ENCODE data around the gene COL6A3. TPM values are rescaled to one million over a fixed set of nuclear protein-coding genes. Genes with fewer than 3 reads are reported as not detected.

COL6A3 gene
- total and polyA plus RNA-seq, 9 of the 15 experiments (the other 6 are each of a cell fraction or from before 2014, with no cell fraction given): 0.07 to 4.1 (median 1.5) TPM

GRCh38 chr2:237418300-237418699 lies 4.3 kb upstream of the COL6A3 start:
- no TSS peak for BruUV-seq (replicated peaks)
- intact Hi-C loops (cut with micrococcal nuclease) (no loop called here), in situ Hi-C loops (cut with MboI) (no loop called here)
- 0% methylated on average over 2 of the region's 3 CpGs for WGBS (ENCODE audit: insufficient coverage, low coverage, missing lambda C conversion rate)
- no peak overlapping the region for H2AFZ ChIP-seq (ENCODE audit: low read depth, low read length)
- H3K27ac ChIP-seq (ENCODE audit: extremely low read depth, low read depth, low read length): no peak overlapping the region
- H3K79me2 ChIP-seq (ENCODE audit: control insufficient read depth, insufficient read depth, low read length): no peaks in the 10 kb centered on the region
- no peaks in the 10 kb centered on the region for H3K9me3 ChIP-seq (replicated peaks; ENCODE audit: control insufficient read depth, insufficient read depth, low read depth, low read length)
- no peak overlapping the region for H3K9ac ChIP-seq (ENCODE audit: insufficient read depth in 1 of 2, low read depth in 2 of 2, low read length in 2 of 2)
- ATAC-seq: no peak
- H3K4me2 ChIP-seq (ENCODE audit: insufficient read depth, low read length): no peak overlapping the region
- ChIA-PET CTCF (ENCODE audit: low intra/inter-chr PET ratio) (no interaction called here), POLR2A (no interaction called here)
- no peak for DNase-seq (ENCODE audit: extremely low read depth in 1 of 4, low spot score in 3 of 4)
- 0 out of 5 replicates have a peak, but pooled peaks cover 0 to 3% of the 10 kb centered on the region in 2 experiments for H3K4me1 ChIP-seq (replicated peaks in 1 of 2; ENCODE audit: control insufficient read depth in 2 of 2, insufficient read depth in 2 of 2, low read length in 2 of 2)
- no peaks in the 10 kb centered on the region; the same call in 1 of the 2 replicates for H4K20me1 ChIP-seq (replicated peaks; ENCODE audit: control insufficient read depth, insufficient read depth, low read length)
- H3K4me3 ChIP-seq: no peak overlapping the region
- FAIRE-seq: no peak
- H3K9me1 ChIP-seq (ENCODE audit: control insufficient read depth, insufficient read depth, low read length): no peaks in the 10 kb centered on the region
- no peaks in the 10 kb centered on the region for H3K36me3 ChIP-seq (ENCODE audit: control insufficient read depth, insufficient read depth, low read length)
- peaks cover 0 to 23% of the 10 kb centered on the region in 2 experiments; a peak in 3 of 5 replicates for H3K27me3 ChIP-seq (ENCODE audit: control insufficient read depth in 2 of 2, insufficient read depth in 2 of 2, low read length in 2 of 2)
- no peak for TF ChIP-seq NUFIP1 (IDR thresholded peaks at IDR 0.05; ENCODE audit: partially characterized antibody)
- TF ChIP-seq XRCC3 (IDR thresholded peaks at IDR 0.05): no peak
- no peak for TF ChIP-seq NR3C1 (CRISPR knock-in tag; IDR thresholded peaks at IDR 0.05)
- TF ChIP-seq FOXP1 (CRISPR knock-in tag; IDR thresholded peaks at IDR 0.05): no peak
- TF ChIP-seq CAMTA2 (CRISPR knock-in tag; conservative IDR thresholded peaks at IDR 0.05): no peak
- TF ChIP-seq ZNF551 (CRISPR knock-in tag; IDR thresholded peaks at IDR 0.05): no peak
- no peak for TF ChIP-seq WHSC1 (IDR thresholded peaks at IDR 0.05; ENCODE audit: low read length)
- no peak for TF ChIP-seq NFE2 (IDR thresholded peaks at IDR 0.05; ENCODE audit: low read depth)
- TF ChIP-seq, protein P1, sequence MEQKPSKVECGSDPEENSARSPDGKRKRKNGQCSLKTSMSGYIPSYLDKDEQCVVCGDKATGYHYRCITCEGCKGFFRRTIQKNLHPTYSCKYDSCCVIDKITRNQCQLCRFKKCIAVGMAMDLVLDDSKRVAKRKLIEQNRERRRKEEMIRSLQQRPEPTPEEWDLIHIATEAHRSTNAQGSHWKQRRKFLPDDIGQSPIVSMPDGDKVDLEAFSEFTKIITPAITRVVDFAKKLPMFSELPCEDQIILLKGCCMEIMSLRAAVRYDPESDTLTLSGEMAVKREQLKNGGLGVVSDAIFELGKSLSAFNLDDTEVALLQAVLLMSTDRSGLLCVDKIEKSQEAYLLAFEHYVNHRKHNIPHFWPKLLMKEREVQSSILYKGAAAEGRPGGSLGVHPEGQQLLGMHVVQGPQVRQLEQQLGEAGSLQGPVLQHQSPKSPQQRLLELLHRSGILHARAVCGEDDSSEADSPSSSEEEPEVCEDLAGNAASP (IDR thresholded peaks at IDR 0.05): no peak
- no peak for TF ChIP-seq TCFL5 (CRISPR knock-in tag; conservative IDR thresholded peaks at IDR 0.05)
- no peak for TF ChIP-seq RCOR1 (IDR thresholded peaks at IDR 0.05; ENCODE audit: borderline replicate concordance in 1 of 2, low read depth in 2 of 2, low read length in 2 of 2)
- no peak for TF ChIP-seq MNT (conservative IDR thresholded peaks at IDR 0.05)
- TF ChIP-seq ZSCAN32 (CRISPR knock-in tag; IDR thresholded peaks at IDR 0.05): no peak
- TF ChIP-seq UBTF (IDR thresholded peaks at IDR 0.05; ENCODE audit: borderline replicate concordance in 1 of 2, low read depth in 2 of 2, low read length in 2 of 2): no peak
- no peak for TF ChIP-seq AFF1 (IDR thresholded peaks at IDR 0.05; ENCODE audit: low read depth in 1 of 2, partially characterized antibody in 2 of 2)

Data from K562 (cell line).